Right lobe of liver (tissue), 6 donors: ENCODE measurements around the gene HOXA10. TPM values are rescaled to one million over a fixed set of nuclear protein-coding genes. Genes with fewer than 3 reads are reported as not detected.

Experiments
- ATAC-seq, 4 donors: fragments of 200-7000 bp; cut with Tn5 transposase; one replicate each; pipeline ENCODE4 v1.9.1; 2020; ENCODE audit warnings: mild to moderate bottlenecking in 4 of 4, moderate library complexity in 4 of 4
- DNase-seq, 3 donors: peaks; one replicate each; pipeline ENCODE4 v3.0.0-alpha.2; 2020
- H3K27ac ChIP-seq, 3 donors: fragments of 200-600 bp; one replicate each; pipeline ENCODE4 v1.8.0; 2022
- H3K27me3 ChIP-seq, 2 donors: fragments of 200-600 bp; one replicate each; pipeline ENCODE4 v1.8.0; 2022
- H3K36me3 ChIP-seq, 4 donors: fragments of 200-600 bp; sonication (generic) in 1 of 4; one replicate each; pipeline versions ENCODE4 v1.5.1 to v1.8.0; 2017 to 2022; ENCODE audit warnings: control low read depth in 1 of 4
- H3K4me1 ChIP-seq, 4 donors: fragments of 200-600 bp; sonication (generic) in 1 of 4; one replicate each; pipeline versions ENCODE4 v1.5.1 to v1.8.0; 2017 to 2022; ENCODE audit warnings: control low read depth in 1 of 4
- H3K4me3 ChIP-seq, 3 donors: fragments of 200-600 bp; one replicate each; pipeline ENCODE4 v1.8.0; 2022
- H3K9me3 ChIP-seq, 4 donors: fragments of 200-600 bp; sonication (generic) in 1 of 4; one replicate each; pipeline versions ENCODE4 v1.5.1 to v1.8.0; 2017 to 2022; ENCODE audit warnings: control low read depth in 1 of 4
- POLR2A ChIP-seq: fragments of 450-650 bp; IDR thresholded peaks from one replicate; pipeline ENCODE4 v1.6.1; 2017; ENCODE audit warnings: antibody characterized with exemption, mild to moderate bottlenecking
- WGBS: methylation state at CpG from one replicate; pipeline ENCODE4 v1.1.6; 2018; ENCODE audit warnings: low coverage, low lambda C conversion rate; ENCODE audit not compliant: insufficient coverage; ENCODE audit errors: missing lambda C conversion rate; 5-methylcytosine and 5-hydroxymethylcytosine counted together
- intact Hi-C, 2 donors: fragments of 100-400 bp; cut with DNase I; formaldehyde crosslinking; loops; one replicate each; pipeline versions ENCODE4 v1.11.2 to v1.14.1; 2022
- total RNA-seq, 6 experiments: library from RNA; depleted of rRNA in 2 of 6; stranded (reverse); fragments of >200 nt in 2 of 6; fragmentation: NEBNext Ultra II Directional in 3 of 6; extraction: Animal tissue kit (Norgen Biotek cat#: 25700) in 3 of 6; gene quantifications; one replicate each; pipeline versions ENCODE4 v1.1.0 to v1.2.4, GENCODE V29; 2016 to 2023
- TF ChIP-seq, protein P1 (sequence below), 4 donors: fragments of 200-600 bp in 3 of 4; fragments of 450-650 bp in 1 of 4; IDR thresholded peaks; one replicate each; pipeline versions ENCODE4 v1.5.1 to v1.8.0; 2016 to 2022; ENCODE audit warnings: antibody characterized with exemption in 4 of 4, mild to moderate bottlenecking in 2 of 4
- donor health status: DM: no; HTN: yes; CAD: no.
- donor health status: DM: no; HTN: no; CAD: no.
- donor health status: DM: no; HTN: no; CAD: no.
- donor health status: DM: no; HTN: yes; CAD: no.
- donor health status: DM: no; HTN: yes; CAD: no.

Gene HOXA10
- total RNA-seq, 6 experiments from 2014 or later, result not detected

DNA sequence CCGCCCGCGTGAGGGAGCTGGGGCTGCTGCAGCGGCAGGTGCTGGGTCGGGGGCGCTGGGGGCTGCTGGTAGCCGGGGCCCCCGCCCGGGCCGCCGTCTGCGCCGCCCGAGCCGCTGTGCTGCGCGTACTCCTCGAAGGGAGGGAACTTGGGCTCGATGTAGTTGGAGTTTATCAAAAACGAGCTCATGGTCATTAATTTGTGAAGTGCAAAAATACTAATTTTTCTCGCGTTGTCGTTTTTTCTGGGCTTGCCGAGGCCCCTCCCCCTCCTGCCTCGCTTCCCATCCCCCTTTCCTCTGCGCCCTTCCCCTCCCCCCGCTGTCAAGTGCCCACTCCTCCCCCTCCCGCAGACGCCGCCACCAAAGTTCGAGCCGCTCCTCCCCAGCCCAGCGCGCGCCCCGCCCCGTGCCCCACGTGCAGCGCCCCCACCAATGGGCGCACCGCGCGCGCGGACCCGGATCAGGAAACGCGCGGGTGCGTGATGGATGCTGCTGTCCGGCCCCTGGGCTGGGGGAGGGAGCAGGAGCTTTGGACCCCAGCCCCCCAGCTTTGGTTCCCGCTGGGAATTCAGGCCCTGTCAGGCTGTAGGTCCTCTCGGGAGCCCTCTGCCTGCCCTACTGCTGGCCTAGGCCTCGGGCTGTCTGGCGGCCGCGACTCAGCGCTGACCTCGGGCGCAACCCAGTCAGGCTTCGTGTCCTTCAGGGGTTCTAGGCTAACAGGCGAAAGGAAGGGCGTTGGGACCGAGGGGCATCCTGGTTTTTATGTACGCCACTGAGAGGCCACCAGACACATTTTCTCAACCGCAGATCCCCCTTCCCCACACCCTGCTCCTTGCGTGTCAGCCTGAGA is 43.4 kb downstream of the HOXA10 start, which contains the start of gene HOXA4:
Gene HOXA4, minus strand, starts transcription at position 218 of the 850 bp plus-strand sequence. Its CDS starts 24 bp downstream, at position 194.
- Histone ChIP-seq H3K27me3 (peaks cover 0 to 24% of the 10 kb centered on the region in 2 donors), H3K4me1 (no peaks in the 10 kb centered on the region), H3K9me3 (no peaks in the 10 kb centered on the region), H3K36me3 (no peaks in the 10 kb centered on the region), H3K27ac (peak within 1 kb of the TSS; percentile 66 to 81 (median 81)), H3K4me3 (peak within 1 kb of the TSS; percentile 38 to 54 (median 46))
- WGBS, result 19% methylated on average over 51 of the region's 67 CpGs
- intact Hi-C loops, result no loop called here
- peak; percentile 30 for TF ChIP-seq POLR2A
- TF ChIP-seq, protein P1, sequence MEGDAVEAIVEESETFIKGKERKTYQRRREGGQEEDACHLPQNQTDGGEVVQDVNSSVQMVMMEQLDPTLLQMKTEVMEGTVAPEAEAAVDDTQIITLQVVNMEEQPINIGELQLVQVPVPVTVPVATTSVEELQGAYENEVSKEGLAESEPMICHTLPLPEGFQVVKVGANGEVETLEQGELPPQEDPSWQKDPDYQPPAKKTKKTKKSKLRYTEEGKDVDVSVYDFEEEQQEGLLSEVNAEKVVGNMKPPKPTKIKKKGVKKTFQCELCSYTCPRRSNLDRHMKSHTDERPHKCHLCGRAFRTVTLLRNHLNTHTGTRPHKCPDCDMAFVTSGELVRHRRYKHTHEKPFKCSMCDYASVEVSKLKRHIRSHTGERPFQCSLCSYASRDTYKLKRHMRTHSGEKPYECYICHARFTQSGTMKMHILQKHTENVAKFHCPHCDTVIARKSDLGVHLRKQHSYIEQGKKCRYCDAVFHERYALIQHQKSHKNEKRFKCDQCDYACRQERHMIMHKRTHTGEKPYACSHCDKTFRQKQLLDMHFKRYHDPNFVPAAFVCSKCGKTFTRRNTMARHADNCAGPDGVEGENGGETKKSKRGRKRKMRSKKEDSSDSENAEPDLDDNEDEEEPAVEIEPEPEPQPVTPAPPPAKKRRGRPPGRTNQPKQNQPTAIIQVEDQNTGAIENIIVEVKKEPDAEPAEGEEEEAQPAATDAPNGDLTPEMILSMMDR (IDR thresholded peaks at IDR 0.05), result no peak
- DNase-seq (peak; percentile 81 to 88 (median 88)), ATAC-seq (peak; percentile 85 to 94 (median 92))

DNA sequence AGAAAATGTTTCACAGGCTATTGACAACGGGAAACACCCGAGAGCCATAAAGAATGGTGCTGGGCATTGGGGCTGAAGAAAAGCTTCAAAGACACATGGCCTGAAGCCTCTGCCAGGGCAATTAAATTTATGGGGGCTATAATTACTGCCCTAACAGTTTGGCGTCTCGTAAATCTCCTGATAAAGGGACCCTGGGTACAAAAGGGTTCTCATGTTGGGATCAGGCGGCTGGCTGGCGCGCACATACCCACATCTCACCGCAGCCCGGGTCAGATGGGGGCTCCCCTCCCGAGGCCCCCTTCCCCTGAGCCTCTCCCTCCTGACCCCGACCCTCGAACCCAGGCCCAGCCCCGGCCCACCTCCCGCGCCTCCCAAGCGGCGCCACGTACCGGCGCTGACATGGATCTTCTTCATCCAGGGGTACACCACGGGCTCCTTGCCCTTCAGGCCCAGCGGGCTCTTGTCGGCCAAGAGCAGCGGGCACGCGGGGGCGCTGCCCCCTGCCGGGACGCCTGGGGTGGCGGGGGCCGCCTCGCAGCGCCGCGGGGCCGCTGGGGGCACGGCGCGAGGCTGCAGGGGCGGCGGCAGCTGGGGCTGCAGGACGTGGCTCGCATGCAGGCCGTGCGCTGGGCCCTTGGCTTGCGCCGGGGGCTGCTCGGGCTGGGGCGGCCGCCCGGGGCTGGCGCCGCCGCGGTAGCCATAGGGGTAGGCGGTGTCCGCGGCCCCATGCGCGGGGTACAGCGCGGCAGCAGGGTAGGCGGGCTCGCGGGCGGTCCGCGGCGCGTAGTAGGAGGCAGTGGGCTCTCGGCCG is 44.2 kb downstream of the HOXA10 start:
- Histone ChIP-seq H3K27ac (peak overlapping the region; percentile 40 to 81 (median 81)), H3K4me3 (peak overlapping the region; percentile 38 to 50 (median 46)), H3K36me3 (no peaks in the 10 kb centered on the region), H3K9me3 (no peaks in the 10 kb centered on the region), H3K27me3 (peaks cover 0 to 22% of the 10 kb centered on the region in 2 donors), H3K4me1 (no peaks in the 10 kb centered on the region)
- peak; percentile 9 to 18 (median 12) for ATAC-seq
- no peak for DNase-seq
- WGBS, result 17% methylated on average over 11 of the region's 72 CpGs
- intact Hi-C loops, result no loop called here
- TF ChIP-seq, protein P1 (IDR thresholded peaks at IDR 0.05), result peak in 1 of 4 donors; percentile 21
- no peak for TF ChIP-seq POLR2A

DNA sequence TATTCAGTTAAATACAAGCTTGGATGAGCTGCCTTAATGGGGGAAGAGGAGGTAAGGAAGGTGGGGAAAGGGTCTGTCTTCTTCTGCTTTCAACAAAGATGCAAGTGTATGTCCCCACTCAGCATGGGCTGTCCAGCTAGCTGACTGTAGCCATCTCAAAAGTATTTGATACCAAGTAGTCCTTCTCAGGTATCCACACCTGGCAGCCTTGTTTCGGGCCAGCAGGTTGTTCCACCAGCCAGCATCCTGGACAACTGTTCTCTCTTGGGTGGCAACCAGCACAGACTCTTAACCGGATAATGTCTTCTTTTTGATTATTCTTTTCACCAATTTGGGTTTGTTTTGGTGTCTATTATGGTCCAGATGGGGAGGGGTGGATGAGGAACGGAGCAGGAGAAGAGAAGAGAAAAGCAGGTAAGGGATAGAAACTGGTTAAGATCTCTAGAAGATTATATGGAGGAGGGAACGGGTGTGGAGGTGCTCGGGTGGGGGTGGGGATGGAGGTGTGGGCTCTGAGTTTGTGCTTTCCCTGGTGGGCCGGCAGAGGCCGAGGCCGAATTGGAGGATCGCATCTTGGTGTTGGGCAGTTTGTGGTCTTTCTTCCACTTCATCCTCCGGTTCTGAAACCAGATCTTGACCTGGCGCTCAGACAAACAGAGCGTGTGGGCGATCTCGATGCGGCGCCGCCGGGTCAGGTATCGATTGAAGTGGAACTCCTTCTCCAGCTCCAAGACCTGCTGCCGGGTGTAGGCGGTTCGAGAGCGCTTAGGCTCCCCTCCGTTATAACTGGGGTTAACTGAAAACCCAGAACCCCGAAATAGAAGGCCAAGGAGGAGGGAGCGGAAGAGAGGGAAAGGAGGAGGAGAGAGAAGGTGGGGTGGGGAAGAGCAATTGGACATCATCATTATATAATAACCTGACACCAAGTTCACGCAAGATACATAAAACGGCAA is 45.1 kb downstream of the HOXA10 start:
- WGBS, result 38% methylated on average over 25 of the region's 28 CpGs
- peak overlapping the region in 2 of 3 donors; percentile 7 to 22 for H3K4me3 ChIP-seq
- DNase-seq (no peak), ATAC-seq (no peak)
- H3K4me1 ChIP-seq, result no peaks in the 10 kb centered on the region
- intact Hi-C loops, result no loop called here
- H3K27me3 ChIP-seq, result peaks cover 0 to 31% of the 10 kb centered on the region in 2 donors
- TF ChIP-seq, protein P1 (IDR thresholded peaks at IDR 0.05), result no peak
- TF ChIP-seq POLR2A, result no peak
- no peak overlapping the region for H3K27ac ChIP-seq
- no peaks in the 10 kb centered on the region for H3K36me3 ChIP-seq
- H3K9me3 ChIP-seq, result no peaks in the 10 kb centered on the region

DNA sequence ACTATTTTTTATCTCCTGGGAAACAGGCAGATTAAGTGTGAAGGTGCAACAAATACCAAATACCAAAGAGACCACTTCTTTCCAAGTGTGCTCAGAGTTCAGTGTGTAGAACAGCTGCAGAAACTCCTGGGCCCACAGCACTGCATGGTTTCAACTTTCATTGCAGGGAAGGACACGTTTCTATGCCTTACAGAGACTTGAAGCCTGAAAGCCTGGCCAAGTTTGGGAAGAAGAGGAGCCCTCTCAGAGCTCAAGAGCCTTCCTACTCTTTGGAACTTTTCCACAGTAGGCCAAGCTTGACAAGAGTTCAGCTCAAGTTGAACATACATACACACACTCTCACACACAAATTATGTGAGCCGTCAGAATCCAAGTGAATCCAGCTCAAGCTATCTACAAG is 46.1 kb downstream of the HOXA10 start:
- H3K9me3 ChIP-seq, result no peaks in the 10 kb centered on the region
- no peak overlapping the region for H3K4me3 ChIP-seq
- H3K27ac ChIP-seq, result no peak overlapping the region
- 17% methylated on average over 2 of the region's 2 CpGs for WGBS
- ATAC-seq, result no peak
- no peaks in the 10 kb centered on the region for H3K4me1 ChIP-seq
- peaks cover 0 to 37% of the 10 kb centered on the region in 2 donors for H3K27me3 ChIP-seq
- intact Hi-C loops, result no loop called here
- no peak for DNase-seq
- TF ChIP-seq, protein P1 (IDR thresholded peaks at IDR 0.05), result no peak
- TF ChIP-seq POLR2A, result no peak
- no peaks in the 10 kb centered on the region for H3K36me3 ChIP-seq
